K562 (cell line): ENCODE data around the gene EFNA5. TPM values are rescaled to one million over a fixed set of nuclear protein-coding genes. Genes with fewer than 3 reads are reported as not detected.

Source experiments
- ATAC-seq: fragments of 200-7000 bp; cut with Tn5 transposase; 3 replicates; pipeline ENCODE4 v1.9.1; 2020; ENCODE audit warnings: moderate library complexity
- BruUV-seq: library from RNA; stranded (reverse); fragments of 400-500 nt; replicated peaks from 2 replicates; lab custom pipeline; 2021; lab: Mats Ljungman, UMichigan
- CTCF ChIA-PET: fragments of 300-600 bp; formaldehyde crosslinking; extraction: SDS; loops from one replicate; lab custom pipeline; 2021; ENCODE audit warnings: low intra/inter-chr PET ratio; lab: Yijun Ruan, JAX
- POLR2A ChIA-PET: fragments of 300-600, 350-650 bp; sonication (Branson Sonifier 250); formaldehyde crosslinking; extraction: SDS; loops from one replicate; lab custom pipeline; 2021; ENCODE audit warnings: antibody characterized with exemption, inconsistent platforms; lab: Yijun Ruan, JAX
- DNase-seq, 4 experiments: peaks; one replicate each; pipeline versions ENCODE4 v3.0.0 to v3.0.0-alpha.2; 2011 to 2018; ENCODE audit warnings: low spot score in 3 of 4, mixed read lengths in 3 of 4; ENCODE audit errors: extremely low read depth in 1 of 4
- FAIRE-seq: peaks from 2 replicates; lab custom pipeline; 2011; peaks lifted over from hg19 to GRCh38; lab: Jason Lieb, UNC
- H2AFZ ChIP-seq: 2 replicates; pipeline ENCODE4 v1.6.0; 2011; ENCODE audit warnings: low read depth, low read length, control low read depth, inconsistent platforms
- H3K27ac ChIP-seq: fragments of 200-600 bp; 3 replicates; pipeline ENCODE4 v1.8.0; 2011; ENCODE audit warnings: low read depth, mild to moderate bottlenecking, control low read depth, inconsistent platforms, low read length, moderate library complexity, mixed read lengths; ENCODE audit errors: extremely low read depth
- H3K27me3 ChIP-seq, 2 experiments: fragments of 300-600 bp in 1 of 2; 2 replicates in 1 of 2; 3 replicates in 1 of 2; pipeline versions ENCODE4 v1.6.0 to v1.8.0; 2011; ENCODE audit warnings: inconsistent platforms in 2 of 2, low read length in 2 of 2, mild to moderate bottlenecking in 1 of 2, mixed read lengths in 1 of 2, moderate library complexity in 1 of 2; ENCODE audit not compliant: control insufficient read depth in 2 of 2, insufficient read depth in 2 of 2
- H3K36me3 ChIP-seq: fragments of 300-600 bp; 3 replicates; pipeline ENCODE4 v1.8.0; 2011; ENCODE audit warnings: mild to moderate bottlenecking, low read length, inconsistent platforms; ENCODE audit not compliant: control insufficient read depth, insufficient read depth
- H3K4me1 ChIP-seq, 2 experiments: fragments of 200-600 bp in 1 of 2; replicated peaks in 1 of 2; 2 replicates in 1 of 2; 3 replicates in 1 of 2; pipeline versions ENCODE4 v1.5.1 to v1.8.0; 2011; ENCODE audit warnings: inconsistent platforms in 2 of 2, low read length in 2 of 2, mild to moderate bottlenecking in 1 of 2, mixed read lengths in 1 of 2, moderate library complexity in 1 of 2; ENCODE audit not compliant: control insufficient read depth in 2 of 2, insufficient read depth in 2 of 2
- H3K4me2 ChIP-seq: 2 replicates; pipeline ENCODE4 v1.6.1; 2011; ENCODE audit warnings: low read length, control low read depth, inconsistent platforms, mixed read lengths; ENCODE audit not compliant: insufficient read depth
- H3K4me3 ChIP-seq: fragments of 200-600 bp; sonication (generic), shearing (Covaris generic); 2 replicates; pipeline ENCODE4 v1.5.1; 2016; ENCODE audit warnings: control low read depth, inconsistent platforms
- H3K79me2 ChIP-seq: fragments of 200-600 bp; 3 replicates; pipeline ENCODE4 v1.8.0; 2011; ENCODE audit warnings: low read length, inconsistent platforms; ENCODE audit not compliant: control insufficient read depth, insufficient read depth
- H3K9ac ChIP-seq, 2 experiments: 2 replicates each; pipeline versions ENCODE4 v1.6.0 to v1.6.1; 2011; ENCODE audit warnings: low read depth in 2 of 2, low read length in 2 of 2, control low read depth in 1 of 2, inconsistent platforms in 1 of 2, mild to moderate bottlenecking in 1 of 2, mixed read lengths in 1 of 2; ENCODE audit not compliant: insufficient read depth in 1 of 2
- H3K9me1 ChIP-seq: one replicate; pipeline ENCODE4 v1.6.0; 2011; ENCODE audit warnings: inconsistent platforms, mild to moderate bottlenecking, low read length, moderate library complexity; ENCODE audit not compliant: control insufficient read depth, insufficient read depth
- H3K9me3 ChIP-seq: replicated peaks from 2 replicates; pipeline ENCODE4 v1.5.1; 2011; ENCODE audit warnings: low read depth, low read length, inconsistent platforms; ENCODE audit not compliant: control insufficient read depth, insufficient read depth
- H4K20me1 ChIP-seq: replicated peaks from 2 replicates; pipeline ENCODE4 v1.6.1; 2011; ENCODE audit warnings: low read length, inconsistent platforms, mixed read lengths; ENCODE audit not compliant: control insufficient read depth, insufficient read depth
- BCL6 ChIP-seq: fragments of 250-450 bp; sonication (Bioruptor Pico); IDR thresholded peaks from 2 replicates; pipeline ENCODE4 v1.4.0; 2020
- CBFB ChIP-seq: sonication (generic); formaldehyde crosslinking; IDR thresholded peaks from 2 replicates; pipeline ENCODE4 v1.4.0; 2020; ENCODE audit warnings: mild to moderate bottlenecking, missing genetic modification reagents
- DACH1 ChIP-seq: fragments of 450-650 bp; IDR thresholded peaks from 2 replicates; pipeline ENCODE4 v1.6.1; 2018; ENCODE audit not compliant: partially characterized antibody
- ZC3H8 ChIP-seq: fragments of 450-650 bp; IDR thresholded peaks from 2 replicates; pipeline ENCODE4 v1.6.1; 2017
- WGBS: fragments of 100-300 bp; shearing (Covaris generic); methylation state at CpG from one replicate; pipeline ENCODE4 v1.1.6; 2016; ENCODE audit warnings: low coverage, mixed read lengths; ENCODE audit not compliant: insufficient coverage; ENCODE audit errors: missing lambda C conversion rate; 5-methylcytosine and 5-hydroxymethylcytosine counted together
- in situ Hi-C: fragments of 300-500 bp; cut with MboI; formaldehyde crosslinking; loops from 4 replicates; pipeline ENCODE4 v1.15.0; 2018; ENCODE audit warnings: inconsistent platforms, mixed read lengths
- intact Hi-C: fragments of 100-400 bp; cut with micrococcal nuclease; formaldehyde crosslinking; loops from 2 replicates; pipeline ENCODE4 v1.14.2; 2022
- polyA plus RNA-seq, 8 experiments: library from polyadenylated mRNA; depleted of rRNA in 4 of 8; stranded (reverse) in 5 of 8; unstranded in 3 of 8; fragments of >200 nt; fragmentation: Nextera tagmentation in 2 of 8; fragmentation: Illumina TruSeq in 1 of 8; extraction: Ambion mirVana in 2 of 8; extraction: Trizol in 1 of 8; gene quantifications; 2 replicates each; pipeline versions ENCODE4 v1.2.1 to v1.2.3, GENCODE V29; 2011 to 2014; ENCODE audit warnings: inconsistent platforms in 1 of 8, missing spikeins in 1 of 8
- total RNA-seq, 7 experiments: library from RNA; depleted of rRNA in 6 of 7; stranded (reverse); fragments of >200 nt in 6 of 7; fragmentation: Illumina TruSeq in 2 of 7; extraction: Trizol in 2 of 7; gene quantifications; 2 replicates each; pipeline versions ENCODE4 v1.2.1 to v1.2.3, GENCODE V29; 2011 to 2021; ENCODE audit warnings: low replicate concordance in 1 of 7
- TF ChIP-seq, protein P1 (sequence below): fragments of 200-400 bp; formaldehyde crosslinking; IDR thresholded peaks from 2 replicates; pipeline ENCODE4 v1.6.1; 2017; ENCODE audit warnings: mild to moderate bottlenecking, low read depth, low read length, moderate library complexity

EFNA5 gene
- total and polyA plus RNA-seq, 9 of the 15 experiments (the other 6 are each of a cell fraction or from before 2014, with no cell fraction given): 0.20 TPM; not detected in 8

DNA sequence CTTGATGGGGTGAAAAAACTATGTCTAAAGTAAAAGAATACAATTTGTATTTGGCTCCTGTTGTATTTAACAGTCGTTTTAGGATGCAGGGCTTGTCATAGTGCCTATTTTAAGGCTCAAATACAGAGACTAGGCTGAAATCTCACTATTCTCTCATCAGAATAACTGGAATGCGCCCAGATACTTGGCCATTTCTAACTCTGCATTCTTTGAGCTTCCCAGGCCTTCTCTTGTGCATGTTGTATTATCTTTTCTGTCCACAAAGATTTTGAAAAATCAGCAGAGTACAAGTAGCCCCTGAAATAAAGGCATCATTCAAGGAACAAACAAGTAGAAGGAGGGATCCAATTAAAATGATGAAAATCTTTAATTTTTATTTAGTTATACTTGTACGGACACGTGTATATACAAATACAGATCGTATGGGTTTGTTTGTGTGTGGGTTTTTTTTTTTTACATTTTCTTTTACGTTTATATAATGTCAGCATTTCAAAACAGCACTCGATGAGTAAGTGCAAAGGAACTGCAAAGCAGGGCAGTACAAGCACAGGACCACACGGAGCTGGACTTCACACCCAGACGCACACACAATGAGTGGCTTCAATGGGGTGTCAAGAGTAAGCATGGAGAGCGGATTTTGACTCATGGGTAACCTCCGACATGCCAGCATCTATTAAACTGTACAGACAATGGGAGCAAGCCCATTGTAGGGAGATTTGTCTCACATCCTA is 294.0 kb downstream of the EFNA5 start:
- Histone ChIP-seq H2AFZ (no peak overlapping the region), H3K27ac (no peak overlapping the region), H3K4me1 (no peaks in the 10 kb centered on the region), H4K20me1 (no peaks in the 10 kb centered on the region), H3K4me3 (no peak overlapping the region), H3K27me3 (no peaks in the 10 kb centered on the region), H3K9me1 (no peaks in the 10 kb centered on the region), H3K79me2 (no peaks in the 10 kb centered on the region), H3K36me3 (no peaks in the 10 kb centered on the region), H3K9me3 (no peaks in the 10 kb centered on the region; the same call in 1 of the 2 replicates), H3K9ac (no peak overlapping the region), H3K4me2 (no peak overlapping the region)
- no peak for DNase-seq
- ChIA-PET POLR2A (no interaction called here), CTCF (no interaction called here)
- in situ Hi-C loops (no loop called here), intact Hi-C loops (no loop called here)
- TF ChIP-seq ZC3H8 (no peak), BCL6 (no peak), CBFB (CRISPR knock-in tag) (no peak), DACH1 (no peak)
- TF ChIP-seq, protein P1, sequence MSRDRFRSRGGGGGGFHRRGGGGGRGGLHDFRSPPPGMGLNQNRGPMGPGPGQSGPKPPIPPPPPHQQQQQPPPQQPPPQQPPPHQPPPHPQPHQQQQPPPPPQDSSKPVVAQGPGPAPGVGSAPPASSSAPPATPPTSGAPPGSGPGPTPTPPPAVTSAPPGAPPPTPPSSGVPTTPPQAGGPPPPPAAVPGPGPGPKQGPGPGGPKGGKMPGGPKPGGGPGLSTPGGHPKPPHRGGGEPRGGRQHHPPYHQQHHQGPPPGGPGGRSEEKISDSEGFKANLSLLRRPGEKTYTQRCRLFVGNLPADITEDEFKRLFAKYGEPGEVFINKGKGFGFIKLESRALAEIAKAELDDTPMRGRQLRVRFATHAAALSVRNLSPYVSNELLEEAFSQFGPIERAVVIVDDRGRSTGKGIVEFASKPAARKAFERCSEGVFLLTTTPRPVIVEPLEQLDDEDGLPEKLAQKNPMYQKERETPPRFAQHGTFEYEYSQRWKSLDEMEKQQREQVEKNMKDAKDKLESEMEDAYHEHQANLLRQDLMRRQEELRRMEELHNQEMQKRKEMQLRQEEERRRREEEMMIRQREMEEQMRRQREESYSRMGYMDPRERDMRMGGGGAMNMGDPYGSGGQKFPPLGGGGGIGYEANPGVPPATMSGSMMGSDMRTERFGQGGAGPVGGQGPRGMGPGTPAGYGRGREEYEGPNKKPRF: no peak
- no peak for FAIRE-seq
- 0% methylated on average over 11 of the region's 11 CpGs for WGBS
- ATAC-seq: no peak
- BruUV-seq: no TSS peak
